K562 (cell line): ENCODE results near the gene RNFT1. TPM values are rescaled to one million over a fixed set of nuclear protein-coding genes. Genes with fewer than 3 reads are reported as not detected.

ENCODE experiments used
- ATAC-seq: fragments of 200-7000 bp; cut with Tn5 transposase; 3 replicates; pipeline ENCODE4 v1.9.1; 2020; ENCODE audit warnings: moderate library complexity
- Bru-seq: library from RNA; stranded (reverse); fragments of 400-500 nt; gene quantifications from one replicate; lab custom pipeline; 2021; lab: Mats Ljungman, UMichigan
- BruChase-seq, 2 experiments: library from RNA; stranded (reverse); fragments of 400-500 nt; gene quantifications; one replicate each; lab custom pipeline; 2021; lab: Mats Ljungman, UMichigan
- BruUV-seq: library from RNA; stranded (reverse); fragments of 400-500 nt; replicated peaks from 2 replicates; lab custom pipeline; 2021; lab: Mats Ljungman, UMichigan
- CTCF ChIA-PET: fragments of 300-600 bp; formaldehyde crosslinking; extraction: SDS; loops from one replicate; lab custom pipeline; 2021; ENCODE audit warnings: low intra/inter-chr PET ratio; lab: Yijun Ruan, JAX
- POLR2A ChIA-PET: fragments of 300-600, 350-650 bp; sonication (Branson Sonifier 250); formaldehyde crosslinking; extraction: SDS; loops from one replicate; lab custom pipeline; 2021; ENCODE audit warnings: antibody characterized with exemption, inconsistent platforms; lab: Yijun Ruan, JAX
- DNase-seq, 4 experiments: peaks; one replicate each; pipeline versions ENCODE4 v3.0.0 to v3.0.0-alpha.2; 2011 to 2018; ENCODE audit warnings: low spot score in 3 of 4, mixed read lengths in 3 of 4; ENCODE audit errors: extremely low read depth in 1 of 4
- FAIRE-seq: peaks from 2 replicates; lab custom pipeline; 2011; peaks lifted over from hg19 to GRCh38; lab: Jason Lieb, UNC
- H2AFZ ChIP-seq: 2 replicates; pipeline ENCODE4 v1.6.0; 2011; ENCODE audit warnings: low read depth, low read length, control low read depth, inconsistent platforms
- H3K27ac ChIP-seq: fragments of 200-600 bp; 3 replicates; pipeline ENCODE4 v1.8.0; 2011; ENCODE audit warnings: low read depth, mild to moderate bottlenecking, control low read depth, inconsistent platforms, low read length, moderate library complexity, mixed read lengths; ENCODE audit errors: extremely low read depth
- H3K27me3 ChIP-seq, 2 experiments: fragments of 300-600 bp in 1 of 2; 2 replicates in 1 of 2; 3 replicates in 1 of 2; pipeline versions ENCODE4 v1.6.0 to v1.8.0; 2011; ENCODE audit warnings: inconsistent platforms in 2 of 2, low read length in 2 of 2, mild to moderate bottlenecking in 1 of 2, mixed read lengths in 1 of 2, moderate library complexity in 1 of 2; ENCODE audit not compliant: control insufficient read depth in 2 of 2, insufficient read depth in 2 of 2
- H3K36me3 ChIP-seq: fragments of 300-600 bp; 3 replicates; pipeline ENCODE4 v1.8.0; 2011; ENCODE audit warnings: mild to moderate bottlenecking, low read length, inconsistent platforms; ENCODE audit not compliant: control insufficient read depth, insufficient read depth
- H3K4me1 ChIP-seq, 2 experiments: fragments of 200-600 bp in 1 of 2; replicated peaks in 1 of 2; 2 replicates in 1 of 2; 3 replicates in 1 of 2; pipeline versions ENCODE4 v1.5.1 to v1.8.0; 2011; ENCODE audit warnings: inconsistent platforms in 2 of 2, low read length in 2 of 2, mild to moderate bottlenecking in 1 of 2, mixed read lengths in 1 of 2, moderate library complexity in 1 of 2; ENCODE audit not compliant: control insufficient read depth in 2 of 2, insufficient read depth in 2 of 2
- H3K4me2 ChIP-seq: 2 replicates; pipeline ENCODE4 v1.6.1; 2011; ENCODE audit warnings: low read length, control low read depth, inconsistent platforms, mixed read lengths; ENCODE audit not compliant: insufficient read depth
- H3K4me3 ChIP-seq: fragments of 200-600 bp; sonication (generic), shearing (Covaris generic); 2 replicates; pipeline ENCODE4 v1.5.1; 2016; ENCODE audit warnings: control low read depth, inconsistent platforms
- H3K79me2 ChIP-seq: fragments of 200-600 bp; 3 replicates; pipeline ENCODE4 v1.8.0; 2011; ENCODE audit warnings: low read length, inconsistent platforms; ENCODE audit not compliant: control insufficient read depth, insufficient read depth
- H3K9ac ChIP-seq, 2 experiments: 2 replicates each; pipeline versions ENCODE4 v1.6.0 to v1.6.1; 2011; ENCODE audit warnings: low read depth in 2 of 2, low read length in 2 of 2, control low read depth in 1 of 2, inconsistent platforms in 1 of 2, mild to moderate bottlenecking in 1 of 2, mixed read lengths in 1 of 2; ENCODE audit not compliant: insufficient read depth in 1 of 2
- H3K9me1 ChIP-seq: one replicate; pipeline ENCODE4 v1.6.0; 2011; ENCODE audit warnings: inconsistent platforms, mild to moderate bottlenecking, low read length, moderate library complexity; ENCODE audit not compliant: control insufficient read depth, insufficient read depth
- H3K9me3 ChIP-seq: replicated peaks from 2 replicates; pipeline ENCODE4 v1.5.1; 2011; ENCODE audit warnings: low read depth, low read length, inconsistent platforms; ENCODE audit not compliant: control insufficient read depth, insufficient read depth
- H4K20me1 ChIP-seq: replicated peaks from 2 replicates; pipeline ENCODE4 v1.6.1; 2011; ENCODE audit warnings: low read length, inconsistent platforms, mixed read lengths; ENCODE audit not compliant: control insufficient read depth, insufficient read depth
- CBX5 ChIP-seq: IDR thresholded peaks from 2 replicates; pipeline ENCODE4 v1.6.1; 2014; ENCODE audit warnings: low read depth, borderline replicate concordance
- ETV5 ChIP-seq: sonication (generic); formaldehyde crosslinking; IDR thresholded peaks from 2 replicates; pipeline ENCODE4 v1.4.0; 2020; ENCODE audit warnings: low read depth, mild to moderate bottlenecking, missing genetic modification reagents
- NRF1 ChIP-seq, 2 experiments: fragments of 450-650 bp; IDR thresholded peaks in 1 of 2; conservative IDR thresholded peaks in 1 of 2; 2 replicates each; pipeline ENCODE4 v1.6.1; 2014; ENCODE audit warnings: mild to moderate bottlenecking in 2 of 2
- RBM25 ChIP-seq: fragments of 200-400 bp; formaldehyde crosslinking; IDR thresholded peaks from 2 replicates; pipeline ENCODE4 v1.6.1; 2018; ENCODE audit warnings: low read length, low read depth, moderate library complexity; ENCODE audit not compliant: severe bottlenecking
- TAF9B ChIP-seq: fragments of 450-650 bp; IDR thresholded peaks from 2 replicates; pipeline ENCODE4 v1.6.1; 2018; ENCODE audit warnings: mild to moderate bottlenecking; ENCODE audit not compliant: partially characterized antibody
- ZNF609 ChIP-seq: sonication (generic); formaldehyde crosslinking; IDR thresholded peaks from 2 replicates; pipeline ENCODE4 v1.8.1; 2023; ENCODE audit warnings: missing genetic modification reagents, mild to moderate bottlenecking, borderline replicate concordance
- ZZZ3 ChIP-seq: fragments of 450-650 bp; IDR thresholded peaks from 2 replicates; pipeline ENCODE4 v1.6.1; 2016; ENCODE audit warnings: antibody characterized with exemption, mild to moderate bottlenecking, moderate library complexity
- WGBS: fragments of 100-300 bp; shearing (Covaris generic); methylation state at CpG from one replicate; pipeline ENCODE4 v1.1.6; 2016; ENCODE audit warnings: low coverage, mixed read lengths; ENCODE audit not compliant: insufficient coverage; ENCODE audit errors: missing lambda C conversion rate; 5-methylcytosine and 5-hydroxymethylcytosine counted together
- in situ Hi-C: fragments of 300-500 bp; cut with MboI; formaldehyde crosslinking; loops from 4 replicates; pipeline ENCODE4 v1.15.0; 2018; ENCODE audit warnings: inconsistent platforms, mixed read lengths
- intact Hi-C: fragments of 100-400 bp; cut with micrococcal nuclease; formaldehyde crosslinking; loops from 2 replicates; pipeline ENCODE4 v1.14.2; 2022
- long read RNA-seq, 3 experiments: library from polyadenylated mRNA in 2 of 3; library from RNA in 1 of 3; unstranded in 2 of 3; stranded (forward) in 1 of 3; transcript quantifications; one replicate each; pipeline ENCODE4 v2.0.0, GENCODE V29; 2019 to 2022
- polyA minus RNA-seq, 3 experiments: library from RNA; depleted of rRNA, polyadenylated mRNA; stranded (reverse); fragments of >200 nt; gene quantifications; 2 replicates each; pipeline ENCODE4 v1.2.3, GENCODE V29; 2011
- polyA plus RNA-seq, 8 experiments: library from polyadenylated mRNA; depleted of rRNA in 4 of 8; stranded (reverse) in 5 of 8; unstranded in 3 of 8; fragments of >200 nt; fragmentation: Nextera tagmentation in 2 of 8; fragmentation: Illumina TruSeq in 1 of 8; extraction: Ambion mirVana in 2 of 8; extraction: Trizol in 1 of 8; gene quantifications; 2 replicates each; pipeline versions ENCODE4 v1.2.1 to v1.2.3, GENCODE V29; 2011 to 2014; ENCODE audit warnings: inconsistent platforms in 1 of 8, missing spikeins in 1 of 8
- total RNA-seq, 7 experiments: library from RNA; depleted of rRNA in 6 of 7; stranded (reverse); fragments of >200 nt in 6 of 7; fragmentation: Illumina TruSeq in 2 of 7; extraction: Trizol in 2 of 7; gene quantifications; 2 replicates each; pipeline versions ENCODE4 v1.2.1 to v1.2.3, GENCODE V29; 2011 to 2021; ENCODE audit warnings: low replicate concordance in 1 of 7
- TF ChIP-seq, protein P1 (sequence below): fragments of 250-450 bp; sonication (Bioruptor Pico); IDR thresholded peaks from 2 replicates; pipeline ENCODE4 v1.8.0; 2022; ENCODE audit warnings: inconsistent platforms, mild to moderate bottlenecking, moderate library complexity, borderline replicate concordance

RNFT1 gene
- total RNA-seq (2011; cell fraction: chromatin; rRNA removed; ENCODE audit: low replicate concordance): 41.6 and 43.5 TPM in 2 replicates
- total RNA-seq (2011; cell fraction: nucleolus; rRNA removed): 18.3 and 19.2 TPM in 2 replicates
- total RNA-seq (2011; cell fraction: nucleoplasm; rRNA removed): 32.2 and 48.0 TPM in 2 replicates
- total RNA-seq (2014; rRNA removed): 15.3 and 15.8 TPM in 2 replicates
- total RNA-seq (2014; rRNA removed; fragmentation: Illumina TruSeq; extraction: Trizol): 26.3 and 28.3 TPM in 2 replicates
- total RNA-seq (2015; rRNA removed; fragmentation: Illumina TruSeq; extraction: Trizol): 17.6 and 18.3 TPM in 2 replicates
- 18.5 and 22.0 TPM in 2 replicates for total RNA-seq (2021)
- 27.3 and 34.8 TPM in 2 replicates for polyA plus RNA-seq (2011; rRNA removed)
- 10.8 and 16.8 TPM in 2 replicates for polyA plus RNA-seq (2011; cell fraction: cytosol; rRNA removed)
- 25.6 and 33.0 TPM in 2 replicates for polyA plus RNA-seq (2011; cell fraction: nucleus; rRNA removed)
- 22.1 and 23.3 TPM in 2 replicates for polyA plus RNA-seq (2012)
- 21.3 and 23.5 TPM in 2 replicates for polyA plus RNA-seq (2014; fragmentation: Illumina TruSeq; extraction: Trizol)
- polyA plus RNA-seq (2014; fragmentation: Nextera tagmentation; extraction: Ambion mirVana): 10 to 100 TPM; 58.5 to 61.3 TPM
- 16.7 and 20.6 TPM in 2 replicates for polyA plus RNA-seq (2014; rRNA removed)
- polyA minus RNA-seq (2011; rRNA and poly(A)+ RNA removed): 20.0 and 24.6 TPM in 2 replicates
- 9.3 and 12.2 TPM in 2 replicates for polyA minus RNA-seq (2011; cell fraction: cytosol; rRNA and poly(A)+ RNA removed)
- 9.6 and 11.6 TPM in 2 replicates for polyA minus RNA-seq (2011; cell fraction: nucleus; rRNA and poly(A)+ RNA removed)
- percentile 67 among the genes with signal in this experiment for Bru-seq, nascent RNA
- BruChase-seq, experiment 1, labeled RNA remaining after a 2-hour chase: percentile 72 among the genes with signal in this experiment
- percentile 76 among the genes with signal in this experiment for BruChase-seq, experiment 2, labeled RNA remaining after a 6-hour chase
- long read RNA-seq, experiment 1, transcript RNFT1-201 (9 exons, 2,101 nt): major isoform, 57 of 84 reads
- long read RNA-seq, experiment 1, partial matches to known transcripts: 7 of 84 reads
- long read RNA-seq, experiment 1, other reads (novel, unspliced or antisense): 12 of 84 reads
- long read RNA-seq, experiment 2, partial matches to known transcripts: 8 of 12 reads
- long read RNA-seq, experiment 2, other reads (novel, unspliced or antisense): 1 of 12 reads
- long read RNA-seq, experiment 3, transcript RNFT1-201 (9 exons, 2,101 nt): major isoform, 21 of 26 reads
- long read RNA-seq, experiment 3, partial matches to known transcripts: 1 of 26 reads
- long read RNA-seq, experiment 3, other reads (novel, unspliced or antisense): 2 of 26 reads

DNA sequence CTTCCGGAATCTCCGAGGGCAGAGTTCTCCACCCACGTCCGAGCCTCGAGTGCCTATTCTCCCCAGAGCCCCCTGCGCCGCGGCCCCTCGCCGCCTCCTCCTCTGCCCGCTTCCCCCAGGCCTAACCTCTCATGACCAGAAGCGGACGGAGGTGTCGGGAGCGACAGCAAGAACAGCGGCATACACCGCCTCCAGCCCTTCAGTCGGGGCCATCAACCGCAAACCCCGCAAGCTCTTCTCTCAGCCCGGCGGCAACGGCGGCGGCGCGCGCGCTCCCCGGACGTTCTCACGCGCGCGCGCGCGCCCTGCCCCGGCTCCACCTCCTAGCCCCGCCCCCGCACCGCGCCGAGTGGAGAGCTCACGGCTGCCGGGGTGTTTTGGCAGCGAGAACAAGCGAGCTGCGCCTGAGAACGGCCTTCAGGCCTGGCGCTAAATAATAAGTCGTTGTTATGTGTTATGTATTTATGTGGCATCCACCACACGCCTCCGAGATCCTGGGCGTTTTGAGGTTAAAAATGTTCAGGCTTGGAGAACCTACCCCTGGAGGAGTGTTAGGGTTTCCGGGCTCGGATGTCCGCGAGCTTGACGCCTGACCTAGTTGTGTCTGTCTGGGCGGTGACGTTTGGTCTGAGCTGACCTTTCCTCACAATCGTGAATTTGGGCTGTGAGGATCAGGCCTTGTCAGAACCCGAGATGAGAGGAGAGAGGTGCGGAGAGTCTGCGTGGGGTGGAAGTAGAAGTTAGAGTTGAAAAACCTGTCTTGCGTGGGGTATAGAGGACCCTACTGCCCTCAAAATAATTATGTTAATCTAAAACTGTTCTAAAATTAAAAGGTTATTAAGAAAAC is at the start of gene RNFT1:
Gene RNFT1, minus strand, starts transcription at position 259 of the 847 bp plus-strand sequence. Its CDS starts 77 bp downstream, at position 182.
- CTCF ChIA-PET: interaction anchor here (0.6 kb wide), 1 partner anchor 673 kb away, joined by 3 read pairs; no protein-coding TSS in a partner anchor
- peaks cover 5 to 11% of the 10 kb centered on the region in 2 experiments; a peak in 4 of 5 replicates for H3K4me1 ChIP-seq
- intact Hi-C loops: no loop called here
- FAIRE-seq (peak; percentile 80), DNase-seq (peak; percentile 94 to 95 (median 94)), ATAC-seq (peak; percentile 90)
- no peaks in the 10 kb centered on the region for H3K9me1 ChIP-seq
- in situ Hi-C loops: no loop called here
- peak within 1 kb of the TSS; percentile 99 for H2AFZ ChIP-seq
- POLR2A ChIA-PET: interaction anchor here (0.6 to 1.2 kb wide), 5 partner anchors 9 to 810 kb away, joined by 3 to 6 read pairs (median 4); partner anchors contain the start of gene SKA2
- no peaks in the 10 kb centered on the region for H3K9me3 ChIP-seq
- H3K4me3 ChIP-seq: peak within 1 kb of the TSS; percentile 72
- WGBS: 1% methylated on average over 52 of the region's 67 CpGs
- TSS peak; percentile 82 for BruUV-seq
- H3K27me3 ChIP-seq: no peaks in the 10 kb centered on the region
- peak within 1 kb of the TSS; percentile 95 for H3K4me2 ChIP-seq
- H3K9ac ChIP-seq: peak within 1 kb of the TSS; percentile 76 to 98
- H4K20me1 ChIP-seq: no peaks in the 10 kb centered on the region
- peaks cover 7% of the 10 kb centered on the region; the same call in 1 of the 3 replicates for H3K36me3 ChIP-seq
- peaks cover 12% of the 10 kb centered on the region; the same call in 2 of the 3 replicates for H3K79me2 ChIP-seq
- peak within 1 kb of the TSS; percentile 86 for H3K27ac ChIP-seq
- TF ChIP-seq ZNF609 (CRISPR knock-in tag) (no peak), RBM25 (no peak), ZZZ3 (no peak), TAF9B (peak; percentile 52), ETV5 (0 out of 2 replicates have a peak, but pooled peaks have one; percentile 54), CBX5 (no peak), NRF1 (conservative IDR thresholded peaks at IDR 0.05 in 1 of 2, IDR thresholded peaks at IDR 0.05 in 1 of 2) (peak; percentile 89 to 90)
- TF ChIP-seq, protein P1, sequence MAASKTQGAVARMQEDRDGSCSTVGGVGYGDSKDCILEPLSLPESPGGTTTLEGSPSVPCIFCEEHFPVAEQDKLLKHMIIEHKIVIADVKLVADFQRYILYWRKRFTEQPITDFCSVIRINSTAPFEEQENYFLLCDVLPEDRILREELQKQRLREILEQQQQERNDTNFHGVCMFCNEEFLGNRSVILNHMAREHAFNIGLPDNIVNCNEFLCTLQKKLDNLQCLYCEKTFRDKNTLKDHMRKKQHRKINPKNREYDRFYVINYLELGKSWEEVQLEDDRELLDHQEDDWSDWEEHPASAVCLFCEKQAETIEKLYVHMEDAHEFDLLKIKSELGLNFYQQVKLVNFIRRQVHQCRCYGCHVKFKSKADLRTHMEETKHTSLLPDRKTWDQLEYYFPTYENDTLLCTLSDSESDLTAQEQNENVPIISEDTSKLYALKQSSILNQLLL (CRISPR knock-in tag): no peak
